ENCODE measurements around the gene TCHH. TPM values are rescaled to one million over a fixed set of nuclear protein-coding genes. Genes with fewer than 3 reads are reported as not detected.
A peak's percentile ranks its signal among the peaks of the same experiment; 100 is the strongest.

Gene TCHH
- total and polyA plus RNA-seq, 4 donors = 0.05 to 0.33 (median 0.08) TPM

DNA sequence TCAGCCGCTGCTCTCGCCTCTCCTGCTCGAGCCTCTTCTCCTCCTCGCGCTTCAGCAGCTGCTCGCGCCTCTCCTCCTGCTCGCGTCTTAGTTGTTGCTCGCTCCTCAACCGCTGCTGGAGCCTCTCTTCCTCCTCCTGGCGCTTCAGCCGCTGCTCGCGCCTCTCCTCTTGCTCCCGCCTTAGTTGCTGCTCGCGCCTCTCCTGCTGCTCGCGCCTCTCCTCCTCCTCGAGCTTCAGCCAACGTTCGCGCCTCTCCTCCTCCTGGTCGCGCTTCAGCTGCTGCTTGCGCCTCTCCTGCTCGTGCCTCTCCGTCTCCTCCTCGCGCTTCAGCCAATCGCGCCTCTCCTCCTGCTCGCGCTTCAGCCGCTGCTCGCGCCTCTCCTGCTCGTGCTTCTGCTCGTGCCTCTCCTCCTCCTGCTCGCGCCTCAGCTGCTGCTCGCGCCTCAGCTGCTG is 3.7 kb downstream of the TCHH start:
- no peak for DNase-seq (ENCODE audit: low spot score)
- Histone ChIP-seq H3K4me3 (ENCODE audit: low read depth in 1 of 3, low read length in 3 of 3) (peak overlapping the region in 2 of 3 donors; percentile 5 to 37), H3K27ac (ENCODE audit: low read depth in 1 of 2, low read length in 2 of 2) (no peak overlapping the region), H3K27me3 (ENCODE audit: control insufficient read depth in 4 of 4, insufficient read depth in 4 of 4, low read length in 3 of 4) (peaks cover 0 to 27% (median 16%) of the 10 kb centered on the region in 4 donors), H3K9me3 (ENCODE audit: control insufficient read depth in 4 of 4, low read length in 3 of 4) (no peaks in the 10 kb centered on the region), H3K4me1 (ENCODE audit: control insufficient read depth in 4 of 4, insufficient read depth in 4 of 4, low read length in 3 of 4) (peaks cover 4 to 49% (median 37%) of the 10 kb centered on the region in 4 donors), H3K9ac (ENCODE audit: low read depth in 1 of 2, low read length in 2 of 2) (no peak overlapping the region), H3K36me3 (ENCODE audit: control insufficient read depth in 4 of 4, insufficient read depth in 3 of 4, low read depth in 1 of 4, low read length in 3 of 4) (no peaks in the 10 kb centered on the region)
- 1% methylated on average over 44 of the region's 44 CpGs for WGBS
- TF ChIP-seq HNF4G (IDR thresholded peaks at IDR 0.05) (no peak), SP1 (IDR thresholded peaks at IDR 0.05) (no peak), RAD21 (IDR thresholded peaks at IDR 0.05) (no peak), RXRA (IDR thresholded peaks at IDR 0.05) (no peak), HNF4A (conservative IDR thresholded peaks at IDR 0.05) (no peak), EGR1 (IDR thresholded peaks at IDR 0.05; ENCODE audit: low read depth in 2 of 2) (no peak), NR2F2 (IDR thresholded peaks at IDR 0.05) (no peak), GABPA (IDR thresholded peaks at IDR 0.05 in 1 of 2, conservative IDR thresholded peaks at IDR 0.05 in 1 of 2) (no peak), FOXA1 (IDR thresholded peaks at IDR 0.05) (no peak), JUND (IDR thresholded peaks at IDR 0.05) (no peak), TAF1 (conservative IDR thresholded peaks at IDR 0.05) (no peak)
- TF ChIP-seq, protein P1, sequence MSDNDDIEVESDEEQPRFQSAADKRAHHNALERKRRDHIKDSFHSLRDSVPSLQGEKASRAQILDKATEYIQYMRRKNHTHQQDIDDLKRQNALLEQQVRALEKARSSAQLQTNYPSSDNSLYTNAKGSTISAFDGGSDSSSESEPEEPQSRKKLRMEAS (IDR thresholded peaks at IDR 0.05) = no peak
- TF ChIP-seq, protein P2, sequence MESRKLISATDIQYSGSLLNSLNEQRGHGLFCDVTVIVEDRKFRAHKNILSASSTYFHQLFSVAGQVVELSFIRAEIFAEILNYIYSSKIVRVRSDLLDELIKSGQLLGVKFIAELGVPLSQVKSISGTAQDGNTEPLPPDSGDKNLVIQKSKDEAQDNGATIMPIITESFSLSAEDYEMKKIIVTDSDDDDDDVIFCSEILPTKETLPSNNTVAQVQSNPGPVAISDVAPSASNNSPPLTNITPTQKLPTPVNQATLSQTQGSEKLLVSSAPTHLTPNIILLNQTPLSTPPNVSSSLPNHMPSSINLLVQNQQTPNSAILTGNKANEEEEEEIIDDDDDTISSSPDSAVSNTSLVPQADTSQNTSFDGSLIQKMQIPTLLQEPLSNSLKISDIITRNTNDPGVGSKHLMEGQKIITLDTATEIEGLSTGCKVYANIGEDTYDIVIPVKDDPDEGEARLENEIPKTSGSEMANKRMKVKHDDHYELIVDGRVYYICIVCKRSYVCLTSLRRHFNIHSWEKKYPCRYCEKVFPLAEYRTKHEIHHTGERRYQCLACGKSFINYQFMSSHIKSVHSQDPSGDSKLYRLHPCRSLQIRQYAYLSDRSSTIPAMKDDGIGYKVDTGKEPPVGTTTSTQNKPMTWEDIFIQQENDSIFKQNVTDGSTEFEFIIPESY (IDR thresholded peaks at IDR 0.05) = no peak
- TF ChIP-seq, protein P3, sequence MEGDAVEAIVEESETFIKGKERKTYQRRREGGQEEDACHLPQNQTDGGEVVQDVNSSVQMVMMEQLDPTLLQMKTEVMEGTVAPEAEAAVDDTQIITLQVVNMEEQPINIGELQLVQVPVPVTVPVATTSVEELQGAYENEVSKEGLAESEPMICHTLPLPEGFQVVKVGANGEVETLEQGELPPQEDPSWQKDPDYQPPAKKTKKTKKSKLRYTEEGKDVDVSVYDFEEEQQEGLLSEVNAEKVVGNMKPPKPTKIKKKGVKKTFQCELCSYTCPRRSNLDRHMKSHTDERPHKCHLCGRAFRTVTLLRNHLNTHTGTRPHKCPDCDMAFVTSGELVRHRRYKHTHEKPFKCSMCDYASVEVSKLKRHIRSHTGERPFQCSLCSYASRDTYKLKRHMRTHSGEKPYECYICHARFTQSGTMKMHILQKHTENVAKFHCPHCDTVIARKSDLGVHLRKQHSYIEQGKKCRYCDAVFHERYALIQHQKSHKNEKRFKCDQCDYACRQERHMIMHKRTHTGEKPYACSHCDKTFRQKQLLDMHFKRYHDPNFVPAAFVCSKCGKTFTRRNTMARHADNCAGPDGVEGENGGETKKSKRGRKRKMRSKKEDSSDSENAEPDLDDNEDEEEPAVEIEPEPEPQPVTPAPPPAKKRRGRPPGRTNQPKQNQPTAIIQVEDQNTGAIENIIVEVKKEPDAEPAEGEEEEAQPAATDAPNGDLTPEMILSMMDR (IDR thresholded peaks at IDR 0.05; ENCODE audit: low read depth, low read length, missing input control) = no peak
- TF ChIP-seq, protein P4, sequence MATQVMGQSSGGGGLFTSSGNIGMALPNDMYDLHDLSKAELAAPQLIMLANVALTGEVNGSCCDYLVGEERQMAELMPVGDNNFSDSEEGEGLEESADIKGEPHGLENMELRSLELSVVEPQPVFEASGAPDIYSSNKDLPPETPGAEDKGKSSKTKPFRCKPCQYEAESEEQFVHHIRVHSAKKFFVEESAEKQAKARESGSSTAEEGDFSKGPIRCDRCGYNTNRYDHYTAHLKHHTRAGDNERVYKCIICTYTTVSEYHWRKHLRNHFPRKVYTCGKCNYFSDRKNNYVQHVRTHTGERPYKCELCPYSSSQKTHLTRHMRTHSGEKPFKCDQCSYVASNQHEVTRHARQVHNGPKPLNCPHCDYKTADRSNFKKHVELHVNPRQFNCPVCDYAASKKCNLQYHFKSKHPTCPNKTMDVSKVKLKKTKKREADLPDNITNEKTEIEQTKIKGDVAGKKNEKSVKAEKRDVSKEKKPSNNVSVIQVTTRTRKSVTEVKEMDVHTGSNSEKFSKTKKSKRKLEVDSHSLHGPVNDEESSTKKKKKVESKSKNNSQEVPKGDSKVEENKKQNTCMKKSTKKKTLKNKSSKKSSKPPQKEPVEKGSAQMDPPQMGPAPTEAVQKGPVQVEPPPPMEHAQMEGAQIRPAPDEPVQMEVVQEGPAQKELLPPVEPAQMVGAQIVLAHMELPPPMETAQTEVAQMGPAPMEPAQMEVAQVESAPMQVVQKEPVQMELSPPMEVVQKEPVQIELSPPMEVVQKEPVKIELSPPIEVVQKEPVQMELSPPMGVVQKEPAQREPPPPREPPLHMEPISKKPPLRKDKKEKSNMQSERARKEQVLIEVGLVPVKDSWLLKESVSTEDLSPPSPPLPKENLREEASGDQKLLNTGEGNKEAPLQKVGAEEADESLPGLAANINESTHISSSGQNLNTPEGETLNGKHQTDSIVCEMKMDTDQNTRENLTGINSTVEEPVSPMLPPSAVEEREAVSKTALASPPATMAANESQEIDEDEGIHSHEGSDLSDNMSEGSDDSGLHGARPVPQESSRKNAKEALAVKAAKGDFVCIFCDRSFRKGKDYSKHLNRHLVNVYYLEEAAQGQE (IDR thresholded peaks at IDR 0.05) = no peak

All from liver (tissue), 9 donors.